AG08396 (cell line): ENCODE measurements around the gene ARHGDIB.

Source experiments
- DNase-seq: peaks from one replicate; pipeline ENCODE4 v3.0.0; 2012; ENCODE audit warnings: low spot score, mixed read lengths

Gene ARHGDIB

DNA sequence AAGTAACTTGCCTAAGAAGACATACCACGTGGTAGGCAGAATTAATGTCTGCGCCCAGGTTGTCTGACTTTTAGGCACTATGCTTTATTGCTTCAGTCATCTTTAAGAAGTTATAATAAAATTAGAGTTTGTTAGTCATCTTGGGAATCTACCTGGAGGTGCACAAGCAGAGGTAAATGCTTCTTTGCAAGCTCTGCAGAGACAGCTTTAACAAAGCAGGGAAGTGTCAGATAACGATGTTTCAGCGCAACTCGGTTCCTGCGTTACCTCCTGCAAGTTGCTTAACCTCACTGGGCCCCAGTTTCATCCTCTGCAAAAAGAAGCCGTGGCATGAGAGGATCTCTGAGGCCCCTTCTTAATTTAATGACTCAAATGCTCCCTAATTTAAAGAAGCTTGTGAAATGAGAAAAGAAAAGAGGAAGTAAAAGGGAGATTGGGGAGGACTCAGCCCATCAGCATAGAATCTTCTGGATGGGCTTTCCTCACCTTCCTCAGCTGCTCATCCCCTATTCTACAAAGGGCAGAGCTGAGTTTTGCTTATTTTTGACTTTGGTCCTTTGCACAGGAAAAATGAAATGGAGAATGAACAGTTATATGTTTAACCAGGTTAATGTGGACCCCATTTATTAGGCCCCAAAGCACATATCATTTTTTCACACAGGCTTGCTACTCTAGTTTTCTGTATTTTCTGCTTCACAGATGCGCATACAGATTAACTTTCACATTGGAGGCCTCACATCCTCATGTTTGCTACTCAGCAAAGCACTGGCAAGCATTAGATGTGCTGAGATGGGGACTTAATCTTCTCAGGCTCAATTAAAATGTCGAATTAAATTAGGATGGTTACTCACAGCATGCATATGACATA lies 5.1 kb downstream of the ARHGDIB start:
- no peak for DNase-seq

DNA sequence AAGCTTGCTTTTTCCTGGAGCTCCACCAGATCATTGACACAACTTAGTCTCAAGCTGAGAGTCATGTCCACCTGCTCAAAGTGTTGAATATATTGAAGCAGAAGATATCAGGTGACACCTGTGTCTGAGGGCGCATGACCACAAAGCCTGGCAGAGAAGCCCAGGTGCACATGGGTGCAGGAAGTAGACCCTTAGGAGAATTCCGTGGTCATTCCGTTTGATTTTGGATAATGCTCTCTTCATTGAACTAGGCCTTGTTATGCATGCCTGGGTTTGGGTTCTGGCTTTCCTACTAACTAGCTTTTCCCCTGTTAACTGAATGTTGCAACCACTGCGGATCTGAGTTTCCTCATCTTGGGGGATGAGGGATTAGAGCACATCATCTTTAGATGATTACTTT lies 7.1 kb downstream of the ARHGDIB start:
- DNase-seq = no peak

DNA sequence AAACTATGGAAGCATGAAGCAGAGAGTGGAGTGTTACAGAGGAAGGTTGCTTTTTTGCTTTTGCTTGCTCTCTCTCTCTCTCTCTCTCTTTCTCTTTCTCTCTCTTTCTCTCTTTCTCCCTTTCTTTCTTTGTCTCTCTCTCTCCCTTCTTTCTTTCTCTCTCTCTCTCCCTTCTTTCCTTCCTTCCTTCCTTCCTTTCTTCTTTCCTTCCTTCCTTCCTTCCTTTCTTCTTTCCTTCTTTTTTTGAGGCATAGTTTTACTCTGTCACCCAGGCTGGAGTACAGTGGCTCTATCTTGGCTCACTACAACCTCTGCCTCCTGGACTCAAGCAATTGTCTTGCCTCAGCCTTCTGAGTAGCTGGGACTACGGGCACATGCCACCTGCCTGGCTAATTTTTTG lies 7.6 kb downstream of the ARHGDIB start:
- DNase-seq = no peak

DNA sequence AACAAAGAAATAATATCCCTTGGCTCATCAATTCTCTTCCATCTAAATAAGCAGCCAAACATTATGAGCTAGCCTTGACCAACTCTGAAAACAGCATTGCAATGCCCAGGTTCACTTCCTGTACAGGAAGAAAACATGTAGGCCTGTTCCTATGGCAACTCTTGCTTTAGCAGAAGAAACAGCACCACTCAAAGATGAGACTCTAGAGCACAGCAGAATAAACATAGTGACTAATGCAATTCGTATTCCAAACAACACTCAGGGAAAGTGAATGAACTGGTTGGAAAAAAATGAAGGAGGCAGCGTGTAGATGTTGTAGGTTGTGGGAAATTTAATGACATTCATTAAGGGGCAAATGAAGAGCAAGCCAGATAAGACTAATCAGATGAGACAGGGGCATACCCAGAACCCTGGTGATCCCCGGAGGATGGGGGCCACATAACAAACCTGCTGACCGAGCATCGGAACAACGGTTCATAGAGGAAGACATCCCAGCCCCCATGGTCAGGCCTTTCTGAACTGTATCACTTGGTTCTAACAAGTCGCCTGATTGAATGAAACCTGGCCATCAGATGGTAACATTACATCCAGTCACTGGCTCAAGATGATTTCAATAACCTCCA lies 9.0 kb downstream of the ARHGDIB start:
- peak; percentile 65 for DNase-seq

DNA sequence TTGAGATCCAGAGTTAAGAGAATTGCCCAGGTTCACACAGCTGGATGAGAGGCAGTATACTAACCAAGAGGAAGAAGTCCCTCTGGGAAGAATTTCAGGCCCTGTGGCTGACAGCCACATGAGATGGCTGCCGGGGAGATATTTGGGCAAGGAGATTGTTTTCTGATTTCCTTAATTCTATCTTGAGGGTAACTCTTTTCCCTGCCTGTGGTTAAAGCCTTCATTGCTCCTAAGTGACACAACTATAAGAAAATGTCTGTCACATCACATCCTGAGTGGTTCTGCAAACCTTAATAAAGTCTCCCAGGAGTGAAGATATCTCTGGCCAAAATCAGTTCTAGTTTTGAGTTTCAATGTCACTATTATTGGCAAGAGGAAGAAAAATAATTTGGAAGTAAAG lies 9.6 kb downstream of the ARHGDIB start:
- DNase-seq = no peak

DNA sequence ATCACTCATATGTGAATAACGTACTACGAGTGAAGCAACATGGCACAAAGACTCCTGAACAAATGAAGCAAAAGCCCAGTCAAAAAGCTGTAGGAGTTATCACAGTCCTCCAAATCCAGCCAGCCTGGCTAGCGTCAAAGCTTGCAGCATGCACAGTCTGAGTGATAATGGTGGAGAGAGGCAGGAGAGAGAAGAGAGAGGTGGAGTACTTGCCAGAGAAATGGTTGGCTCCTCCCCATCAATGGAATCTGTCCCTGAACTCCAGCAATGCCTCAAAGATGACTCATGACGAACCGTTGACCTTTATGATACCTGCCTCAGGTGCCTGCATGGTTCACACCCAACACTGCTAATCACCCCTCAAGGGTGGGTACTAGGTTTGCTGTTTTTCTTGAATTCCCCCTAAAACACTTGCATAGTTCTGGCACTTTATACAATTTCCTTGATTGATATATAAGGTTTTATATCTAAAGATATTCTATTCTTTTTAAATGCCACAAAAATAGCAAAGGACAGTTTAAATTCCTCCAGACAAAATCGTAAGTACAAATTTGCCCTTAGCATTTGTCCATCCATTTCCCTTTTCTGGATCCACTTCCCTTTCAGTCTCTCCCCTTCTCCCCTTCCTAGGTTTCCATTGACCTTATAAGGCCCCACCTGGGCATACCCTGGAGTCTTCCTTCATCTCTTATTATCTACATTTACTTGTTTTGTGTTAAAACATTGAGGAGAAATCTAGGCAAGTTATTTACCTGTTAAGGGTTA lies 10.2 kb downstream of the ARHGDIB start:
- DNase-seq = no peak

DNA sequence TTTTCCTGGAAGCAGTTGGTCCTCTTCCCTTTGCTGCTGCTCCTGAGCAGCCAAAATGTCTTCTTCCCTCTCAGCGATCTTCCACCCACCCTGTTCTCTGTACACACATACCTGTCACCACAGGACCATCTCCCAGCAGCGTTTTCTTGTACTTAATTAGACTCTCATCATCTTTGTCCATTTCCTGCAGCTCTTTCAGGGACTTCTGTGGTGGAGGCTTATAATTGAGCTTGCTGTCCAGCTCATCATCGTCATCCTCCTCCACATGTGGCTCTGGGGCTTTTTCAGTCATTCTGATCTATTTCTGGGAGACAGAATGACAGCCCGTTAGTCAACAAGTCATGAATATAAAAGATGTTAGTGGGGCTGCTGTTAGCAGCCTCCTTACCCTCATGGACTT lies 11.0 kb downstream of the ARHGDIB start:
- no peak for DNase-seq

DNA sequence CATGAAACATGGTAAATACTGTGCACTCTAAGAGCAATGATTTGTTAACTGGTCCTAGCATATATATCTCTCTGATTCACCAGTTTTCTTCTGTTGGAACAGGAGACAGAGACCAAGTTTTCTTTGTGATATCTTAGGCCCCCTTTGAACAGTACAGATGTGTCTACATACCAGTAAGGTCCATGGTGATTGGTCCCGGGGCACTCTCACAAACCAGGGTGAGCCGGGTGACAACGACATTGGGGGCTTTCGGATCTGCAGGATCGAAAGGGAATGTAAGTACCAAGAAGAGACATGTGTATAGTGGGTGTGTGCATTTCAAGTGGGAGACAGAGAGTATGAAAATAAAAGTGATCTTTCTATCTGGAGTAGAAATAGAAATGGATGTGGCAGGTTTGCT lies 11.8 kb downstream of the ARHGDIB start:
- DNase-seq = no peak

DNA sequence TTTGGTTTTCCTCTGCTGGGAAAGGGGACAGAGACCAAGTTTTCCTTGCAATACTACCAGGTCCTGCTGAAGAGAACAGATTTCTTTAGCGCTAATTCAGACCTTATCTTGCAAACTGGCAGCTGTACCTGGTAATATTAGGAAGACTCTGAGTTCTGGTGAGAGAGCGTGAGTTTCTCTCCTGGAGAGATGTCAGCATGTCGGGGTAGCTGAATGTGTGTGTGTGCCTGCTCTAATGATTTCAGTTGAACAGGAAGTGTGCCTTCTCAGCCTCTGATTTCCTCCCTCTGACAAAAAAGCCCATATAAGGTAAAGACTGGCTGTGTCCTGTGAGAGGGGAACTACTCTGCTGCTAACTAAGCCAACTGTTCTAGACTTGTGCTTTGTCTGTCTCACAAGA lies 12.7 kb downstream of the ARHGDIB start:
- DNase-seq = peak; percentile 66

DNA sequence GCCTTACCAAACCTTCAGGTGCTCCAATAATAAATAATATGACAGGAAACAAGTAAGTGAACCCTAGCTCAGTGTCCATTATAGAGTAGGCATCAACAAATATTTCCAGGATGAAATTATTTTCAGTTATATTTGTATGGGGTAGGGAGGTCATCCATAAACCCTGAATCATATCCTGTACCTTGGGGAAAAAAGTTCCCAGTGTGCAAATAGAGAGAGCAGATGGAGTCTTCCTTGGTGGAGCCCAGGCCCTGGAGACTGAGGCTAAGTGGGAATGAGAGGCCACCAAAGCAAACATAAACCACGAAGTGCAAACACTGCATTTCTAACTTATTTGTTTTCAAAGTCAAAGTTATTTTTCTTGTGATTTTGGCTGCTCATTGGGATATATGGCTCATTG lies 14.5 kb downstream of the ARHGDIB start:
- DNase-seq = no peak

DNA sequence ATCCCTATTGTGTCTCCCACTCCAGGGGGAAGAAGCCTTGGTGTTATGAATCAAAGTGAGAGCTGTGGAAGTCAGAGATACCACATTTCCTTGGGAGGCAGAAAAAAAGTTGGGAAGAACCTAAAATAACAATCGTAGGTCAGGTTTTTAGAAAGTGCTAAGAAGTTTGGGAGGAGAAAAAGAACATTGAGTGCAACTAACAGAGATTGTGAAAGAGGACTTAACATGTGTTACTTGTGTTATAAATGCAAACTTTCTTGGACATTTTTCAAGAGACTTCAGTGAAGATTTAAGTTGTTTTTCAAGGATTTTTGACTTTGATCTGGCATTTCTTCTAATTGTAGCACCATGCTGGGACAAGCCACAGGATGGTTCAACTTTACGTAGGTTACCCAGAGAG lies 15.2 kb downstream of the ARHGDIB start:
- DNase-seq = no peak

DNA sequence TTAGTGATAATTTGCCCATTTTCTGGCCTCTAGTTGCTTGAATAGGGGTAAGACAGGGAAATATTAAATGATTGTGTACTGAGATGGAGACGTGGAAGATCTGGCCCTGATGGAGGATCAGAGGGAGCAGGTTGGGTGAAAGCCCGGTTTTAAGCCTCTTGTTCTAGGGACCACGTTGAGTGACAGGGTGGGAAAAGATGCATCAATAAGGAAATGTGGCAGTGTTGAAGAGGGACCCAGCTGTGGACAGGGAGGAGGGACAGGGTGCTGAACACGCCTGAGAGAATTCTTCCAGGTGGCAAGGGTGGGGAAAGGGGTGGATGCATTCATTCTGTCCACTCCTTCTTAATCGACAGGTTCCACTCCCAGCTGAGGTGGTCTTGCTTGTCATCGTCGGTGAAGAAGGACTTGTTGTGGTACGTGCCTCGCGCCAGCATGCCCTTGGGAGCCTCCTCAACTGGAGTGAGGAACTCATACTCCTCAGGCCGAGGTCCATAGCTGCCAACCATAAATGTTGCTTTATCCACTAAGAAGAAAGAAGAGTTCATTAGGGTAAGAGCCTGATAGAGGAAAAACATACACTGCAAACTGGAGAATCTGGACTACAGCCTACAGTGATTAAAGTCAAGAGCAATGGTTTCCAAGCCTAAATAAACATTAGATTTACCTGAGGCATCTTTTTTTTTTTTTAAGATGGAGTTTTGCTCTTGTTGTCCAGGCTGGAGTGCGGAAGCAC lies 19.0 kb downstream of the ARHGDIB start:
- no peak for DNase-seq

DNA sequence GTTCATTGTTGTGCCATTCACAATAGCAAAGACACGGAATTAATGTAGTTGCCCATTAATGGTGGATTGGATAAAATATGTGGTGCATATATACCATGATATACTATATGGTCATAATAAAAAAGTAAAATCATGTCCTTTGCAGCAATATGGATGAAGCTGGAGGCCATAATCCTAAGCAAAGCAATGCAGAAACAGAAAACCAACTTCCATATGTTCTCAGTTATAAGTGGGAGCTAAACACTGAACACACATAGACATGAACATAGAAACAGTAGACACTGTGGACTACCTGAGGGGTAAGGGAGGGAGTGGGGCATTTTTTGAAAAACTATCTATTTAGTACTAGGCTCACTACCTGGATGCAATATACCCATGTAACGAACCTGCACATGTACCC lies 20.0 kb downstream of the ARHGDIB start:
- DNase-seq = no peak

DNA sequence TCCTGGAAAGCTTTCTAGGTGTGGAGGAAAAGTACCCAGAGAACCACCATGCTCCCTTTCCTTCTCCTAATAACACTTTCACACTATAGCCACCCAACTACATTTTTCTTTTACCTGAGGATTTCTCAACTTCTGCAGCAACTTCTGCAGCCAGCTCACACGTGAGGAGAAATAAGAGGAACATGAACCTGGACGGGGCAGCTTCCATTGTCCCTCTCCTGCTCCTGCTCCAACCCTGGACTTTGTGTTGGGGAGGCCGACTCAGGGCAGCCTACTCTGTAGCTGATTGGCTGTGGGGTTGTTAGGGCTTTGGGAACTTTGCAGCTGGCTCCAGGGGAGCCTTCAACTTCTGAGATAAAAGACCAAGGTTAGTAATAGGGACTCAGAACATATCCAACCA lies 23.1 kb downstream of the ARHGDIB start, which contains the start of gene ERP27:
ERP27 (minus strand) TSS at position 237 of the 400 bp plus-strand sequence; CDS start at position 208, 29 bp downstream.
- no peak for DNase-seq

DNA sequence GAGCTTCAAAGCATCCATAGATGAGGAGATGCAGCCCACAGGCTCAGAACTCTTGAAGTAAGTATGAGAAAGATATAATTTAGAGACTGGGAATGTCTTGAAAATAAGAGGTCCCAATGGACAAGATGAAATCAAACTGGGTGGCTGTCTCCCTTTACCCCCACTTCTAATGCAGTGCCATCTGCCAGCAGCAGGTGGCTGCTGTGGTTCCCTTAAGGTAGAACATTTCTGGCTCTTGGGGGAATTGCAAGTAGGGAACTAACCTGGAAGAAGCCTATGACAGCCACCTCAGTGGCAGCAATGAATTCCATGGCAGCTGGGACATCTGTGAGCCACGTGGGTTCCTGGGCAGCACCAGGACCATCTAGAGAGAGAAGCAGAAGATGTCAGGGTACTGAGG lies 23.7 kb downstream of the ARHGDIB start:
- no peak for DNase-seq

DNA sequence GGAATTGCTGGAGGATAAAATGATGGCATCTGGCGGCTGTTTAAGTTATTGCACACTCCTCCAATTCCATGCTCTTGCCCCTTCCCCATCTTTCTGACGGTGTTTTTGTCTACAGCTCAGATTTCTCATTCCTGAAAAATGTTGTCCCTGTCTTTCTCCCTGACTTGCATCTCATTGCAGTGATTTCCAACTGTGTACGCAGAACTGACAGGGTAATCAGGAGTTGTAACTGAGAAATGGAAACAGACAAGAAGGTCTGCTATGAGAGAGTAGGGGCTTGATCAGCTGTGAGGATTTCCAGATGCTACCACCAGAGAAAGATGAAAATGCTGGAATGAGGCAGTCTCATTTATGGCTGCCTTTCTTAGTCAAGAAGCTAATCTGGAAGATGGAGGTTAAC lies 24.4 kb downstream of the ARHGDIB start:
- DNase-seq = no peak

DNA sequence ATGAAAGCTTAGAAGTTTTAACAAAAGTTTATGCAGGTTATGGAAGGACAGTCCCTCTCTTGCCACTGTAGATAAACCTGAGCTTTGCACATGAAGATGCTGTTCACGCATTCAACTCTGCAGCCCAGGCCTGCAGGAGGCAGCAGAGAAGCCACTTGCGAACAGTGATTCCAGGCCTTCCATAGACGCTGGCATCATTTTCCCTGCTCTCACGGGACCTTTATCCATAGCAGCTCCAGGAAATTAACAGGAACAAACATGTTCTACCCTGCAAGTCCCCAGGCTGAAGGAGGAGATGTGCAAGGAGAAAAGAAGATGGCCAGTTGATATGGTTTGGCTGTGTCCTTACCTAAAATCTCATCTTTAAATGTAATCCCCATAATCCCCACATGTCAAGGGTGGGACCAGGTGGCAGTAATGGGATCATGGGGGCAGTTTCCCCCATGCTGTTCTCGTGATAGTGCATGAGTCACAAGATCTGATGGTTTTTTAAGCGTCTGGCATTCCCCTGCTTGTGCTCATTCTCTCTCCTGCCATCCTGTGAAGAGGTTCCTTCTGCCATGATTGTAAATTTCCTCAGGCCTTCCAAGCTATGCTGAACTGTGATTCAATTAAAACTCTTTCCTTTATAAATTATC lies 25.1 kb downstream of the ARHGDIB start:
- no peak for DNase-seq

DNA sequence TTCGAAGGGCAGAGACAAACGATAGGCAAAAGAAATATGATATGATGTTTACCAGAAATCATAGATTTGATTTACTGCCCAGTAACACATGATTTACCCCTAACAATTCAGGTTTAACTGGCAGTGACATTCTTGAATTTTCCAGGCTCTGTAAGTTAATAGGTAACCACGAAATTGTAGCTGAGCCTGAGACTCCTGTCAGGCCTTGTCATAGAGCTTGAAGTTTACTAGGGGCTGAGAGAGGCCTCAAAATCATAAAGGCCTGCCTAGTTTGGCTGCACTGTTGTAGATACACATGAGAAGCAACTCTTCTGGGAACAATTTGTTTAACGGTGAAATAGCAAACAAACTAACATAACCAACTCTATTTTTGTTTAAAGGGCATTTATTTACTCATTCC lies 26.4 kb downstream of the ARHGDIB start:
- no peak for DNase-seq

DNA sequence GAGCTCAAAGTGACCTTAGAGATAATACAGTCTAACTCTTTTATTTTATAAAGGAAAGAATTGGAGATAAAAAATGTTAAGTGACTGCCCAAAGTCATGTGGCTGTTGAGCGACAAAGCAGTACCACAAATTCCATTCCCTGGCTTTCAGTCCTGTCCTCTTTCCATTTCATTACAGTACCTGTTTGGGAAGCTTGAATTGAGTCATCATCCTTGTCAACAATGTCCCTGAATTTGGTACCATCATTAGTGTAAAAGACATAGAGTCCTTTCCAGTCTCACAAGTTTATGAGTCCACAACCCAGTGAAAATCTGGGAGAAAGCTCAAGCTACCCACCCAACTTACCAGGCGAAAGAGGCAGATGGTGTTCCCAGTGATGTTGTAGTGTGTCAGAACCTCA lies 26.9 kb downstream of the ARHGDIB start:
- DNase-seq = no peak

DNA sequence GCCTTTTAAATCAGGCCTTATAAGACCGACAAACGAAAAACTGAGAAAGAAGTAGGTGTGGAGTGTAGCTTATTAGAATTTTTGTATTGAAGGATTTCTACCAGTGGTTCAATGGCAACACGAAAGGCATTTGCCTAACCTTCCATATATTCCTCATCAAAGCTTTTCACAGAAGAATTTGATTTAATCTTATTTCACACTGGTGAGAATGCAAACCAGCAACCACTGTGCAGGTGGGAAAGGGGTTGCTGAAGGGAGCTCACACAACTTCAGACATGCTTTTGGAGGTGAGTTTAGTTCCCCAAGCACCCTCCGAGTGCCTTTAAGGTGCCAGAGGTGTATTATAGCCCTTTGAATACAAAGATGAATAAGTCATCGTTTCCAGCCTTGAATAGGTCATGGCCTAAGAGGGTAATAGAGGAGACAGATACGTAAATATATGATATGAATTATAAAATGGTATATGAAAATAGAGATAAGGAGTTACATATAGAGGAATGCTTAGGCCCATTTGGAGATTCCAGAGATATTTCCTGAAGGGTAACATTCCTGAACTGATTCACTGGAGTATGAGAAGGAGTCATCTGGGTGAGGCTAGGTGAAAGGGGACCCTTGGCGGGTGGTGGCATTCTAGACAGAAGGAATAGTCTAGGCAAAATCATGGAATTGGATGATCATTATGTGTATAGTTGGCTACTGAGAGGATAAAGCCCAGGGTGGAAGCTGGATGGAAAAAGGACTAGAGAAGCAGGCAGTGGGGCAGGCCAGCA lies 29.4 kb downstream of the ARHGDIB start:
- no peak for DNase-seq

DNA sequence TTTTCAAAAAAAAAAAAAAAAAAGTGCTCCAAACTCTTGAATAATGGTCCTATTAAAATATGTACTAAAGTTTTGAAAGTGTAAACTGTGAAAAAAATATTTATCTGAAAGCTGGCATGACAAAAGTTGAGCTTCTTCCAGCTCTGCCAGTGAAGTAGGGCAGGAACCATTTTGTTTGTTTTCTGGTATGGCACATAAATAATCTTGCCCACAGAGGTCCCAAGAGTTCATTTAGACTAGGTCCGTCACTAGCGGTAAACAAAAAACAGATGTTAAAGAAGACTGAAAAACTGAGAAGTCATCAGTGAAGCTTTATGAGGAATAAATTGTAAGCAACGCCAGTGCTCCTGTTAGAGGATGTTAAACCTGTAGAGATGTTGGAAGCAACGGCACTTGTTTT lies 30.0 kb downstream of the ARHGDIB start:
- no peak for DNase-seq
